Calu3 (cell line): ENCODE measurements around the gene TMEM168. TPM values are rescaled to one million over a fixed set of nuclear protein-coding genes. Genes with fewer than 3 reads are reported as not detected.

Experiments
- BruUV-seq: library from RNA; stranded (reverse); fragments of 400-500 nt; replicated peaks from 2 replicates; lab custom pipeline; 2021; lab: Mats Ljungman, UMichigan
- CTCF ChIA-PET: fragments of 300-600 bp; sonication (Branson Sonifier 250); formaldehyde crosslinking; loops from one replicate; lab custom pipeline; 2022; ENCODE audit warnings: antibody characterized with exemption; lab: Charles Lee
- DNase-seq: peaks from one replicate; pipeline ENCODE4 v3.0.0; 2022
- H3K27ac Mint-ChIP-seq: one replicate; pipeline ENCODE4 v1.8.0; 2022; ENCODE audit warnings: mixed read lengths; ENCODE audit not compliant: unreplicated experiment
- H3K27me3 Mint-ChIP-seq: one replicate; pipeline ENCODE4 v1.8.0; 2022; ENCODE audit warnings: mixed read lengths; ENCODE audit not compliant: unreplicated experiment
- H3K36me3 Mint-ChIP-seq: one replicate; pipeline ENCODE4 v1.8.0; 2022; ENCODE audit warnings: mild to moderate bottlenecking, moderate library complexity, mixed read lengths; ENCODE audit not compliant: insufficient read depth, unreplicated experiment
- H3K4me1 Mint-ChIP-seq: one replicate; pipeline ENCODE4 v1.8.0; 2022; ENCODE audit warnings: mild to moderate bottlenecking, low read depth, mixed read lengths; ENCODE audit not compliant: unreplicated experiment
- H3K4me3 Mint-ChIP-seq: one replicate; pipeline ENCODE4 v1.8.0; 2022; ENCODE audit warnings: mild to moderate bottlenecking, low read depth, moderate library complexity, mixed read lengths; ENCODE audit not compliant: unreplicated experiment
- H3K9me3 Mint-ChIP-seq: one replicate; pipeline ENCODE4 v1.8.0; 2022; ENCODE audit warnings: low read depth, mixed read lengths; ENCODE audit not compliant: unreplicated experiment
- intact Hi-C: fragments of 100-400 bp; cut with micrococcal nuclease; formaldehyde crosslinking; loops from one replicate; pipeline ENCODE4 v1.10.0; 2022; ENCODE audit not compliant: unreplicated experiment
- total RNA-seq: library from RNA; stranded (reverse); gene quantifications from 2 replicates; pipeline ENCODE4 v1.2.3, GENCODE V29; 2022
- TF ChIP-seq, protein P1 (sequence below): fragments of 200-600 bp; IDR thresholded peaks from one replicate; pipeline ENCODE4 v1.8.0; 2022; ENCODE audit warnings: antibody characterized with exemption; ENCODE audit not compliant: unreplicated experiment

TMEM168 gene
- total RNA-seq, 1 experiment from 2014 or later, result 20.6 TPM

DNA sequence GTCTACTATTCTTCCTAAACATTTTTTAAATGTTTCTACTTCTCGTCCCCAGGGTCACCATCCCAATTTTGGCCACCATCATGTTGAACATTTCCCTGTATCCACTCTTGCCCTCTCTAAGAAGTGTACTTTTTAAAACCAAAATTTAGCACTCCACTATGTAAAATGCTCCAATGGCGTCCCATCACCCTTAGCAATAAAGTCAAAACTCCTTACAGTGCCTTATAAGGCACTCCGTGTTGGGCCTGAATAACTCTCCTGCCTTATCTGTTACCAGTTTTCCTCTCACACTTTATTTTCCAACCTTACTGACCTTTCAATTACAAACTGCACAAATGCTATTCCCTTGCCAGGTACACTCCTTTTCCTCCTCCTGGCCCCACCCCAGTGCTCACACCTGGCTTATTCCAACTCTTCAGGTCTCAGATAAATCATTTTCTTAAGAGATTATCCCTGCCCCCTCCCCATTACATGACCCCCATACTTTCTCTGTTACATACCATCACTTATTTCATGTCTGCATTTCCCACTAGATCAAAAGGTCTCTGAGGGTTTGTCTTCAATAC lies 1.3 kb downstream of the TMEM168 start:
- Mint-ChIP-seq H3K9me3 (no peaks in the 10 kb centered on the region), H3K36me3 (peaks cover 30% of the 10 kb centered on the region), H3K27ac (peak overlapping the region; percentile 81)

DNA sequence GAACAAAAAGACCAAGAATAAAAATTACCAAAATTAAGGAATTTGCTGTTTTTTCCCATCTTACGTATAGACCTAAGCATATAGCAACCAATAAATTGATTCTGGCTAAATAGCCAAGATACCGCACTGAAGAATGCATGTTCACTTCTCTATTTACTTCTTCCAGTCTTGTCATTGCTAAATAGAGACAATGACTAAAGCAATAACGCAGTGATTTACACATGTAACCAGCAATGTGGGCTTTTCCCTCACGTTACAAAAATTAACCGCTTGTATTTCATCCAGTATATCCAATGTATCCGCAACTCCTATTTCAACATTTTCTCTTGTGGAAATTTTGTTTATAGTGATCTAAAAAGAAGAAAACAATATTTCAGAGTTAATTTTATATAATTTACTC lies 5.6 kb downstream of the TMEM168 start:
- TF ChIP-seq, protein P1, sequence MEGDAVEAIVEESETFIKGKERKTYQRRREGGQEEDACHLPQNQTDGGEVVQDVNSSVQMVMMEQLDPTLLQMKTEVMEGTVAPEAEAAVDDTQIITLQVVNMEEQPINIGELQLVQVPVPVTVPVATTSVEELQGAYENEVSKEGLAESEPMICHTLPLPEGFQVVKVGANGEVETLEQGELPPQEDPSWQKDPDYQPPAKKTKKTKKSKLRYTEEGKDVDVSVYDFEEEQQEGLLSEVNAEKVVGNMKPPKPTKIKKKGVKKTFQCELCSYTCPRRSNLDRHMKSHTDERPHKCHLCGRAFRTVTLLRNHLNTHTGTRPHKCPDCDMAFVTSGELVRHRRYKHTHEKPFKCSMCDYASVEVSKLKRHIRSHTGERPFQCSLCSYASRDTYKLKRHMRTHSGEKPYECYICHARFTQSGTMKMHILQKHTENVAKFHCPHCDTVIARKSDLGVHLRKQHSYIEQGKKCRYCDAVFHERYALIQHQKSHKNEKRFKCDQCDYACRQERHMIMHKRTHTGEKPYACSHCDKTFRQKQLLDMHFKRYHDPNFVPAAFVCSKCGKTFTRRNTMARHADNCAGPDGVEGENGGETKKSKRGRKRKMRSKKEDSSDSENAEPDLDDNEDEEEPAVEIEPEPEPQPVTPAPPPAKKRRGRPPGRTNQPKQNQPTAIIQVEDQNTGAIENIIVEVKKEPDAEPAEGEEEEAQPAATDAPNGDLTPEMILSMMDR, result no peak
- no TSS peak for BruUV-seq
- Mint-ChIP-seq H3K27me3 (no peaks in the 10 kb centered on the region), H3K4me1 (peaks cover 26% of the 10 kb centered on the region), H3K9me3 (no peaks in the 10 kb centered on the region), H3K4me3 (no peak overlapping the region), H3K36me3 (peaks cover 10% of the 10 kb centered on the region), H3K27ac (no peak overlapping the region)
- no peak for DNase-seq
- CTCF ChIA-PET, result no interaction called here
- intact Hi-C loops, result no loop called here

More for the DNA sequence above, 1.3 kb downstream of the TMEM168 start:
- no TSS peak for BruUV-seq
- H3K4me1 Mint-ChIP-seq, result peaks cover 38% of the 10 kb centered on the region
- intact Hi-C loops, result no loop called here
- TF ChIP-seq, protein P1, result no peak
- no peaks in the 10 kb centered on the region for H3K27me3 Mint-ChIP-seq
- no peak for DNase-seq
- peak overlapping the region; percentile 89 for H3K4me3 Mint-ChIP-seq
- CTCF ChIA-PET, result no interaction called here

DNA sequence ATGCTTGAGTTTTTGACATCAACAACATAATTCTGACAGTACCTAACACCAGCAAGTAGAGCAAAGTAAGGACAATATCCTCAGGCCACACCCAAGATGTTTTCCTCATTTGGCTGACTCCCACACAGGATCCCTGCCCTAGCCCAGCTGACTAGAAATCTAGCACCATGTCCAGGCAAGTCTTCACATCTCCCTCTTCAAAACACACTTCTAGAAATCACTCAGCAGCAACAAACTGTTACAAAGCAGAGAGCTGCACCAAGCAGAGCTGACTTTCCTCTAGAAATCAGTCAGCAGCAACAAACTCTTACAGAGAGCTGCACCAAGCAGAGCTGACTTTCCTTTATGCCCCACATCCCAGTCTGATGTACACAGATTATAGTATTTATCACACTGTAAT lies 7.7 kb downstream of the TMEM168 start:
- no peak for DNase-seq
- CTCF ChIA-PET, result no interaction called here
- Mint-ChIP-seq H3K4me1 (peaks cover 9% of the 10 kb centered on the region), H3K4me3 (no peak overlapping the region), H3K36me3 (no peaks in the 10 kb centered on the region), H3K27ac (no peak overlapping the region), H3K27me3 (no peaks in the 10 kb centered on the region), H3K9me3 (no peaks in the 10 kb centered on the region)
- TF ChIP-seq, protein P1, result no peak
- intact Hi-C loops, result no loop called here
- no TSS peak for BruUV-seq

DNA sequence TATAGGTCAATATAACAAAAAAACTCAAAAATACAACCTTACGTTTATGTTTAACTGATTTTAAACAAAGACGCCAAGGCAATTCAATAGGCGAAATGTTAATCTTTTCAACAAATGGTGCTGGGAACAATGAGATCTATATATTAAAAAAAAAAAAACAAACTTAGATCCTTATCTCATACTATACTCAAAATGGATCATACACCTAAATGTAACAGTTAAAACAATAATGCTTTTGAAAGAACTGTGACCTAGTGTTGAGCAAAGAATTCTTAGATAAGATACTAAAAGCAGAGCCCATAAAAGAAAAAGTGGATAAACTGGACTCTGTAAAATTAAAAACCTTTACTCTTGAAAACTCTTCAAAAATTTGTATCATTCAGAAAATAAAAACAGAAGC lies 8.6 kb downstream of the TMEM168 start:
- no peak for DNase-seq
- Mint-ChIP-seq H3K9me3 (no peaks in the 10 kb centered on the region), H3K27ac (no peak overlapping the region), H3K4me1 (peaks cover 9% of the 10 kb centered on the region), H3K4me3 (no peak overlapping the region), H3K36me3 (no peaks in the 10 kb centered on the region), H3K27me3 (no peaks in the 10 kb centered on the region)
- TF ChIP-seq, protein P1, result no peak
- CTCF ChIA-PET, result no interaction called here
- BruUV-seq, result no TSS peak
- intact Hi-C loops, result no loop called here
